CD4-positive, alpha-beta T cell treated with Interleukin-12 subunit alpha and Interleukin-12 subunit beta, for 1 hour (primary cell): ENCODE results near the gene DRAP1.
"Not testable (repeated sequence)": the region's sequence is repeated elsewhere in the genome, so short reads cannot be mapped to it uniquely, and the experiment has no call there.

Experiments used
- DNase-seq: peaks from one replicate; pipeline ENCODE4 v3.0.0-alpha.2; 2020

DRAP1 gene

DNA sequence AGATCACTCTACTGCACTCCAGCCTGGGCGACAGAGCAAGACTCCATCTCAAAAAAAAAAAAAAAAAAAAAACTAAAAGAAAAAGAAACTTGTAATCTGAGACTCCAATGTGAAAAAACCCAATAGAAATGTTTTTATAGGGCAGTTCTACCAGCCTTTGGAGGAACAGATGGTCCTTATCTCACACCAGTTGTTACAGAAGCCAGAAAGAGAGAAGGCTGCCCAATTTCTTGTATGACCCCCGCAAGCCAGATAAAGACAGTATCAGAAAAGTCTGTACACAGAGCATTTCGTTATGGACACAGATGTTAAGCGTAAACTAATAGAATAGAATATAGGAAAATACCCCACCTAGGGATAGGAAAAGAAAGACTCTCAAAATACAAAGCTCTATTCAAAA is 14.8 kb downstream of the DRAP1 start:
- no peak for DNase-seq

DNA sequence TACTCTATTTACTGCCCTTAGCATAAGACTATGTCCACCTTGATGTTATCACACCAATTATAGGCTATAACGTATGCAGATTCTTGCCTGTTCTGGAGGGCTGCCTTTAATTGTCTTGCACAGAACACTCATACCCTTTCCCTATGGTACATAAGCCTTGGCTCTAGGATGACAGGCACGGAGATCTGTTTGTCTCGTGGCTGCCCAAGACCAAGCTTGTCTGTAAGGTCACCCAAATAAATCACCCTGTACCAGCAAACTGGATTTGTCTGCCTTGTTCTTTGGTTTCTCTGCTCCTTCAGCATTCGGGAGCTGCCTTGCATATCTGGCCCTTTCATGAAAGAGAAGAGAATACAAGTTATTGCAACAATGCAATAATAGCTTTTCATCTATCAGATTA is 18.5 kb downstream of the DRAP1 start:
- DNase-seq = no peak

DNA sequence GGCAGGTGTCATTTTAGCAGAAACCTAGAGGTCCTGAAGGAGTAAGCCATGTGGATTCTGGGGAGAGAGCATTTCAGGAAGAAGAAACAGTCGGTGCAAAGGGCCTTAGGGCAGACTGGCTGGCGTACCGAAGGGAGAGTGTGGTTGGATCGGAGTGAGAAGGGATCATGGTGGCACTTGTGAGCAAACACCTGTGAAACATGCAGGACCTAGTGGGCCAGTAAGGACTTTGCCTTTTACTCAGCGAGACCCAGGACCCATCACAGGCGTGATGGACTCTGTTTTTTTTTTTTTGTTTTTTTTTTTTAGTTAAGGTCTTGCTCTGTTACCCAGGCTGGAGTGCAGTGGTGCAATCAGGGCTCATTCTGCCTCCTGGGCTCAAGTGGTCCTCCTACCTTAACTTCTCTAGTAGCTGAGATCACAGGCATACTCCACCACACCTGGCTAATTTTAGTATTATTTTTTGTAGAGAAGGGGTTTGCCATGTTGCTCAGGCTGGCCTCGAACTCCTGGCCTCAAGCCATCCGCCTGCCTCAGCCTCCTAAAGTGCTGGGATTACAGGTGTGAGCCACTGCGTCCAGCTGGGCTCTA is 22.6 kb downstream of the DRAP1 start:
- no peak for DNase-seq

DNA sequence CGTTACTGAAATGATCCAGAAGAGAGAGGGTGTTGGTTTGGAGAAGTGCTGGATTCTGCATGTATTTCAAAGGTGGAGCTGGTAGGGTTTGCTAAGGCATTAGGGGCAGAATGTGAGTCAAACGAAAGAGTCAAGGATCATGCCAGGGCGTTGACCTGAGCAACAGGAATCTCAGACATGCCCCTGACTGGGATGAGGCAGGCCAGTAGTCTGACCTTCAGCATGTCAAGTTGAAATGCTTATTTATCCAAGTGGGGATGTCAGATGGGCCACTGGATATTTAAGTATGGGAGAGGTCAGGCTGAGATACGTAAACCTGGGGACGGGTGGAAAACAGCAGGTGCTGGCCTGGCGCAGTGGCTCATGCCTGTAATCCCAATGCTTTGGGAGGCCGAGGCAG is 23.3 kb downstream of the DRAP1 start:
- DNase-seq = no peak

- no peak for DNase-seq
Measured at GRCh38 chr11:65944191-65944590, 25.0 kb downstream of the DRAP1 start.

- DNase-seq = no peak
Measured at GRCh38 chr11:65944767-65945166, 25.5 kb downstream of the DRAP1 start.

- DNase-seq = no peak
Measured at GRCh38 chr11:65945430-65945911, 26.2 kb downstream of the DRAP1 start, which contains the start of gene TSGA10IP. Gene TSGA10IP (plus strand): TSS chr11:65945480. CDS start chr11:65945676, 196 bp downstream.

DNA sequence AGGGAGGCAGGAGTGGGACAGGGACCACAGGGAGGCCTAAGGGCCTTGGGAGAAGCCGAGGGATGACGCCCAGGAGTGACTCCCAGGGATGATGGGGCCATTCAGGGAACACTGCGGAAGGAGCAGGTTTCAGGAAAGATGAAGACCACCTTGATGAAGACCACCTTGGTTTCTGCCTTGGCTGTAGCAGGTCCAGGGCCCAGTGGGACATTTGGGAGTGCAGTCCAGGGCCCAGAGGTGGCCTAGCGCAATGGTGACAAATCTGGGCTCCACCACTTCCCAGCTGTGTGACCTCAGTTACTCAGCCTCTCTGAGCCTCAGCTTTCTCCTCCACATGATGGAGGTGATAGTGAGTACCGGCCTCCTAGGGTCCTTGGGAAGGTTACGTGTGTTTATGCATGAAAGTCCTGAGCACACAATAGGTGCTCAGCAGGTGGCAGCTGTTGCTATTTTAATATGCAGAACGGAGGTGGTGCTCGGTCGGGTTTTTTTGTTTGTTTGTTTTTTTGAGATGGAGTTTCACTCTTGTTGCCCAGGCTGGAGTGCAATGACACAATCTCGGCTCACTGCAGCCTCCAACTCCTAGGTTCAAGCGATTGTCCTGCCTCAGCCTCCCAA is 26.8 kb downstream of the DRAP1 start:
- no peak for DNase-seq

DNA sequence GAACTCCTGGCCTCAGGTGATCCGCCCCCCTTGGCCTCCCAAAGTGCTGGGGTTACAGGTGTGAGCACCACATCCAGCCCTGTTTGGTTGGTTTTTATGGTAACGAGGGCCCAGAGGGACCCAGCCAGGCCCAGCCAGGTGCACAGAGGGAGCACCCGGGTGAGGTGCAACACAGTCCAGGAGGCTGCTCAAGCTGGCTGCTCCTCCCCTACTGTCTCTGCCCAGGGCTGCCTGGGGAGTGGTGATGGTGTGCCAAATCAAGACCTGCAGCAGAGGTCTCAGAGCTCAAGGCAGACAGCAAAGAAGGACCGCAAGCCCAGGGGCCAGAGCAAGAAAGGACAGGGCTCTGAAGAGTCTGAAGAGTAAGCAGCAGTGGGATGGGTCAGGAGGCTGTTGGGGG is 27.4 kb downstream of the DRAP1 start:
- DNase-seq = no peak

GRCh38 chr11:65947133-65947532 is 27.9 kb downstream of the DRAP1 start:
- no peak for DNase-seq

DNA sequence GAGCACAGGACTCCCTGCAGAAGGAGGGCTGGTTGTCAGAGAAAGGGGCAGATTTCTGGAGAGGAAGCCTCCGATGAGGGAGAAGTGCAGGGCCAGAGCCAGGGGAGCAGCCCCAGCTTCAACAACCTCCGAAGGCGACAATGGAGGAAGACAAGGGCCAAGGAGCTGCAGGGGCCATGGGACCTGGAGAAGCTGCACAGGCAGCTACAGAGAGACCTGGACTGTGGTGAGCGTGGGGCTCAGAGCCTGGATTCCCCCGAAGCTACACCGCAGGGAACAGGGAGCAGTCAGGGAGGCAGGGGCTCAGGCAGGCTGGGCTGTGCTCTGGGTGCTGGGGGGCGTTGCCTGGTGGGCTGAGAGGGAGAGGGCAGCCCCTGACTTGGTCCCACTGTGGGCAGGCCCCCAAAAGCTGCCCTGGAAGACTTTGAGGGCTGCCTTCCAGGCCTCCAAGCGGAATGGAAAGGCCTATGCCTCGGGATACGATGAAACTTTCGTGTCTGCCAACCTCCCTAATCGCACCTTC is 28.4 kb downstream of the DRAP1 start:
- DNase-seq = no peak

GRCh38 chr11:65950711-65951110 is 31.5 kb downstream of the DRAP1 start:
- DNase-seq = not testable (repeated sequence)

DNA sequence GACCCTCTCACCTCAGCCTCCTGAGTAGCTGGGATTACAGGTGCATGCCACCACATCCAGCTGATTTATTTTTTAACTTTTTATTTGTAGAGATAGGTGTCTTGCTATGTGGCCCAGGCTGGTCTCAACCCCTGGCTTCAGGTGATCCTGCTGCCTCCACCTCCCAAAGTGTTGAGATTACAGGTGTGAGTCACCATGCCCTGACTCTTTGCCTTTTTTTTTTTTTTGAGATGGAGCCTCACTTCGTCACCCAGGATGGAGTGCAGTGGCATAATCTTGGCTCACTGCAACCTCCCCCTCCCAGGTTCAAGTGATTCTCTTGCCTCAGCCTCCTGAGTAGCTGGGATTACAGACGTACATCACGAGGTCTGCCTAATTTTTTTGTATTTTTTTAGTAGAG is 32.4 kb downstream of the DRAP1 start:
- not testable (repeated sequence) for DNase-seq

DNA sequence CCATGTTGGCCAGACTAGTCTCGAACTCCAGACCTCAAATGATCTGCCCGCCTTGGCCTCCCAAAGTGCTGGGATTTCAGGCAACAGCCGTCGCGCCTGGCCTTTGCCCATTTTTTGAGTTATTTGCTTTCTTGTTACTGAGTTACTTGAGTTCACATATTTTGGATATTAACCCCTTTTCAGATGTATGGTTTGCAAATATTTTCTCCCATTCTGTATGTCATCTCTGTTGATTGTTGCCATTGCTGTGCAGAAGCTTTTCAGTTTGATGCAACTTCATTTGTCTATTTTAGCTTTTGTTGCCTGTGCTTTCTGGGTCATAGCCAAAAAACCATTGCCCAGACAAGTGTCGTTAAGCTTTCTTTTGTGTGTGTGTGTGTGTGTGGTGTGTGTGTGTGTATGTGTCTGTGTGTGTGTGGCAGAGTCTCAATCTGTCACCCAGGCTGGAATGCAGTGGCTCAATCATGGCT is 32.9 kb downstream of the DRAP1 start:
- DNase-seq = no peak

GRCh38 chr11:65953471-65953870 is 34.2 kb downstream of the DRAP1 start:
- DNase-seq = no peak

DNA sequence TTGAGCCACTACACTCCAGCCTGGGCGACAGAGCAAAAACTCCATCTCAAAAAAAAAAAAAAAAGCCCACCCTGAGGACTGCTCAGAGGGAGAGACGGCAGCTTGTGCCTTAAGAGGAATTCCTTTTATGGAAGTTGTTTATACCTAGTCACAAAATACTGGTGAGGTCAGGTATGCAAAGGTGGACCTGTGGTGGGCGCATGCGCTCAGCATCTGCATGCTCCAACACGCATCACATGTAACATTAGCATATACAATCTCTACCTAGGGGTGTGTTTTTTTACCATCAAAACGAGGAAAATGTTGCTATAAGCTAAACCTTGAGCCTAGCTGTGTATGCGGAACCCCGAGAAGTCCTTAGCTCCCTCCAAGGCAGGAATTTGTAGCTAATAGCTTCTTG is 35.5 kb downstream of the DRAP1 start:
- DNase-seq = no peak

- no peak for DNase-seq
Measured at GRCh38 chr11:65958291-65958690, 39.1 kb downstream of the DRAP1 start.

- DNase-seq = no peak
Measured at GRCh38 chr11:65958774-65959420, 39.7 kb downstream of the DRAP1 start.

- no peak for DNase-seq
Measured at GRCh38 chr11:65960824-65961266, 41.6 kb downstream of the DRAP1 start.

DNA sequence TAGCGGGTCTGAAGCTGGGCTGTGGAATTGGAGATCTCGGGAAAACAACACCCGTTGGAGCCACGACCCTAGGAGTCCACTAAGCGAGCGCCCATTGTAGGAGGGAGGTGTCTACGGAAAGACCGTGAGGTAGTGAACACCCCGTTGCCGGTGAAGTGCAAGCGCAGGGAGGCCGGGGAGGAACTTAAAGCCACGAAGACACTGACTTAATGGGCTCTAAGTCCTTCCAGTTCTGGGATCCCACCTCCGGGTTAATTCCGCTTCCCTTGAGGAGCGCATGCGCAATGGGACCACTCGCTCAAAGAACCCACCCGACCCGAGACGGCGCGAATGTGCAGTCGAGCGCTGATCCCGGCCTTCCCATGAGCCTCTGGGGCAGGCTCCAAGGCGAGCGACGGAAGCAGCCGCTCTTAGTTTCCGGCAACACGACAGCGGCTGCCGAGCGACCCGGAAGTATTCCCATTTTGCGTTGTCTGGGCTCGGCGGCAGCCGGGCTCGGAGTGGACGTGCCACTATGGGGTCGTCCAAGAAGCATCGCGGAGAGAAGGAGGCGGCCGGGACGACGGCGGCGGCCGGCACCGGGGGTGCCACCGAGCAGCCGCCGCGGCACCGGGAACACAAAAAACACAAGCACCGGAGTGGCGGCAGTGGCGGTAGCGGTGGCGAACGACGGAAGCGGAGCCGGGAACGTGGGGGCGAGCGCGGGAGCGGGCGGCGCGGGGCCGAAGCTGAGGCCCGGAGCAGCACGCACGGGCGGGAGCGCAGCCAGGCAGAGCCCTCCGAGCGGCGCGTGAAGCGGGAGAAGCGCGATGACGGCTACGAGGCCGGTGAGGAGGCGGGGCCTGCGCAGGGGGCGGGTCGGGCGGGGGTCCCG is 42.3 kb downstream of the DRAP1 start, which contains the start of gene SART1:
Gene SART1, plus strand, starts transcription at position 468 of the 874 bp plus-strand sequence. Its CDS starts 47 bp downstream, at position 515.
- peak; percentile 97 for DNase-seq

DNA sequence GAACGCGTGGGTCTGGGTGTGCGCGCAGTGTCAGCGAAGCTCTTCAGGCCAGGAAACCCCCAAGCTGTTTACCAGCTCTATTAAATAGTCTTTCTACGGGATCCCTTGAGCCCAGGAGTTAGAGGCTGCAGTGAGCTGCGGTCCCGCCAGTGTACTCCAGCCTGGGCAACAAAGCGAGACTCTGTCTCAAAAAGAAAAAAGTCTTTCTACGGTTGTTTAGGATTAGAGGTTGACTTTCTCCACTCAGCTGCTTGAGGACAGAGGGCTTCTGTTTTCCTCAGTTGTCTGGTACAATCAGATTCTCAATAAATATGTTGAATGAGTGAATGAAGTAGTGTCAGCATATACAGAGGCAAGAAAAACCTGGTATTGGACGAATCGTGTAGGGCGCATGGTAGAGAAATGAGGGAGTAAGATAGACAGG is 42.9 kb downstream of the DRAP1 start:
- no peak for DNase-seq

- DNase-seq = no peak
Measured at GRCh38 chr11:65964906-65965305, 45.7 kb downstream of the DRAP1 start.
